Measurements from ENCODE around the gene COL5A1.

The COL5A1 gene

DNA sequence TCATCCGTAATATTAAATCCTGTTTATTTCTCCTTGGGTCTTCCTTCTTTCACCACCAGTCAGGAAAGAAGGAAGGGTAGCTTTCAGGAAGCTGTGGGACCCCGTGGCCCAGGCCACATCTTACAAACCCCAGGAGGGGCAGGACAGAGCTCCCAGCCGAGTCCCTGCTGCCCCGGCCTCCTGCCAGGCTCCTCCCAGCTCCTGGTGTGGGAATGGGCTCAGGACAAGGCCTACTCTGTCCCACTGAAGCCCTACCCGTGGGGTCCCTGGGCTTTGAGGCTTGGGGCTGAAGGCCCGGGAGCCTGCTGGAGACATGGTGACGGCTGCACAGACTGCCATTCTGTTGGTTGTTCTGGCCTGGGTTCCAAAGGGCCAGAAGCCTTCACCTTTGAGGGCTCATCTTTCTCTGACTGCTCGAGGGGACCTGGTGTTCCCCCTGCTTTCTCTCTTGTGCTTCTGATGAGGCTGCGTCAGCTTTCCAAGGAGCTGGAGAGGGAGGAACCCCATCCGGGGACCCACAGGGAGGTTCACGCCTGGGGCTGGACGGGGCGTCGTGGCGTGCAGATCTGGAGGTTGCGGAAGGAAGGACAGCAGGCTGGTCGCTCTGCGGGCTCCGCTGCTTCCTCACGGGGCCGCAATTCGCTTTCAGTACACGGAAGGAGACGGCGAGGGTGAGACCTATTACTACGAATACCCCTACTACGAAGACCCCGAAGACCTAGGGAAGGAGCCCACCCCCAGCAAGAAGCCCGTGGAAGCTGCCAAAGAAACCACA is 86.6 kb downstream of the COL5A1 start:
- no peak for TF ChIP-seq ZFX (IDR thresholded peaks at IDR 0.05)
- TF ChIP-seq, protein P1, sequence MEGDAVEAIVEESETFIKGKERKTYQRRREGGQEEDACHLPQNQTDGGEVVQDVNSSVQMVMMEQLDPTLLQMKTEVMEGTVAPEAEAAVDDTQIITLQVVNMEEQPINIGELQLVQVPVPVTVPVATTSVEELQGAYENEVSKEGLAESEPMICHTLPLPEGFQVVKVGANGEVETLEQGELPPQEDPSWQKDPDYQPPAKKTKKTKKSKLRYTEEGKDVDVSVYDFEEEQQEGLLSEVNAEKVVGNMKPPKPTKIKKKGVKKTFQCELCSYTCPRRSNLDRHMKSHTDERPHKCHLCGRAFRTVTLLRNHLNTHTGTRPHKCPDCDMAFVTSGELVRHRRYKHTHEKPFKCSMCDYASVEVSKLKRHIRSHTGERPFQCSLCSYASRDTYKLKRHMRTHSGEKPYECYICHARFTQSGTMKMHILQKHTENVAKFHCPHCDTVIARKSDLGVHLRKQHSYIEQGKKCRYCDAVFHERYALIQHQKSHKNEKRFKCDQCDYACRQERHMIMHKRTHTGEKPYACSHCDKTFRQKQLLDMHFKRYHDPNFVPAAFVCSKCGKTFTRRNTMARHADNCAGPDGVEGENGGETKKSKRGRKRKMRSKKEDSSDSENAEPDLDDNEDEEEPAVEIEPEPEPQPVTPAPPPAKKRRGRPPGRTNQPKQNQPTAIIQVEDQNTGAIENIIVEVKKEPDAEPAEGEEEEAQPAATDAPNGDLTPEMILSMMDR (conservative IDR thresholded peaks at IDR 0.05) = no peak
- no peak overlapping the region for H3K27ac ChIP-seq

DNA sequence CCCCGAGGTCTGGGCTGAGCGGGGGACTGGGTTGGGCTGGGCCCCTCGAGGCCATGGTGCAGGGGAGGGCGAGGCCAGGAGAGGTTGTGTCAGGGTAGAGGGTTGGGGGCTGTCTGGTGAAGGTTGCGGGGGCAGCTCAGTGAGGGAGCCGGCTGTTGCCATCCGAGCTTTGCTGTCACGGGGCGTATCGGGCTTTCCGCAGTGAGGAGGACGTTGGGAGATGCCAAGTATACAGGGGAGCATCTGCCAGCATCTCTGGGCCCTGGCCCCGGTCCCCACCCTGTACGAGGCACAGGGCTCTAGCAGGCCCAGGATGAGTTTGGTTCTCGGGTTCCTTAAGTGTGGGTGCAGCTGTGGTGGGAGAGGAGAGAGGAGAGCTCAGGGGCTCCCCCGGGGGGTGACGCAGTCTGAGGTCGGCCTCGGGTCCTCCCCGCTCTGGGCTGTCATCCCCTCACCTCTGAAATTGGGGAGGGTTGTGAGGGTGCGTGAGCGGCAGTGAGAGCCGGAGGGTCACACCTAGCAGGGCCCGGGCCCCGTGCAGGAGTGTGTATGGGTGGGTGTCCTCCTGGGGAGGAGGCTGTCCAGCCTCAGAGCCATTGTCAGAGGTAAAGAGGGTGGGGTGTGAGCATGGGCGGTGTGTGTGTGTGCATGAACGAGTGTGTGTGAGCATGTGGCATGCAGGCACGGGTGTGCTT is 87.3 kb downstream of the COL5A1 start:
- H3K27ac ChIP-seq = no peak overlapping the region
- no peak for TF ChIP-seq ZFX (IDR thresholded peaks at IDR 0.05)
- TF ChIP-seq, protein P1 (conservative IDR thresholded peaks at IDR 0.05) = no peak

DNA sequence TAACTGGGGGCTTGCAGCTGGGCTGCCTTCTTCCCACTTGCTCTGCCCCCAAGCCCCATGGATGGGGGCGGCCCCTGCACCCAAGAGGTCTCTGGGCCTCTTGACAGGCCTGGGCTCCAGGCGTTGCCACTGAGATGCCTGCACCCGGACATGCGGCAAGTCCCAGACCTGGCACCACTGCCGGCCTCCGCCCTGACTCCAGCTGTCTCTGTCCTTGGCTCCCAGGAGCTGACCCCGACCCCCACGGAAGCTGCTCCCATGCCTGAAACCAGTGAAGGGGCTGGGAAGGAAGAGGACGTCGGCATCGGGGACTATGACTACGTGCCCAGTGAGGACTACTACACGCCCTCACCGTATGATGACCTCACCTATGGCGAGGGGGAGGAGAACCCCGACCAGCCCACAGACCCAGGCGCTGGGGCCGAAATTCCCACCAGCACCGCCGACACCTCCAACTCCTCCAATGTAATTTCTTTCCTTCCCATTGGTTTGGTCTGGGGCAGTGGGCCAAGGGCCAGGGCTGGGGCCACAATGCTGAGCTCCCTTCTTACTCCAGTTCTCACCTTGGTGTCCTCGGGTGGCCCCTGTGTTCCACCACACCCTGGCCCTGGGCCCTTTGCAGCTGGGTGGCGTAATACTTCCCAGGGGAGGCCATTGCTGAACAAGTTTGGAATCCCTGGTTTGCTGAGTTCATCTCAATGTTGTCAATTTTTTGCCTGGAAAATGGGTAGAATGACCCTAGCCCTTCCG is 88.6 kb downstream of the COL5A1 start:
- no peak for TF ChIP-seq ZFX (IDR thresholded peaks at IDR 0.05)
- TF ChIP-seq, protein P1 (conservative IDR thresholded peaks at IDR 0.05) = no peak

DNA sequence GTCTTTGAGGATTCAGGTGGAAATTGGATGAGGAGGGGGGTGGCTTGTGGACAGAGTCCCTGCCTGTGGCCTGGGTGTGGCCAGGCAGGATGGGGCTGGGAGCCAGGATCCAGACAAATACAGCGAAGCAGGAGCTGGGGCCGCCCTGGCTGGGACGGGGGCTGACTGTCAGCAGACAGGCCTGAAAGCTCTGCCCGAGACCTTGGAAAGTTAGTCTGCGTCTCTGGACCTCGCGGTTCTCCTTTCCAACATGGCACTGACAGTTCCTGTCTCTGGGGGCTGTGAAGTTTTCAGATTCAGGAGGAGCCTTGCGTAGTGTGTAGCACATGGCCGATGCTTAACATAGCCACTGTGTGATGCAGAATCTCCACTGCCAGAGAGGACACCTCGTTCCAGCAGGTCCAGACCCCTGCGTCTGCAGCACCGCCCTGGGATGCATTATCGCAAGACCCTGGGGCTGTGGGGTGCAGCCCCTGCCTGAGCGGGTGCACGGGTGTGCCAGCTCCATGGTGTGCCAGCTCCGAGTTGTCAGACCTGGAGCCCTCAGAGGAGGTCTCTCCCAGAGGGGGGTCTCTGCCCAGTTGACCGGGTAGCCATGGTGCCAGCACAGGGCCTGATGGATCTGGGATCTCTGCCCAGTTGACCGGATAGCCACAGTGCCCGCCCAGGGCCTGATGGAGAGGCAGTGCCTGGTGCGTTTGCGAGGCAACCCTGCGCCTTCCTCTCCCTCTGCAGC is 89.3 kb downstream of the COL5A1 start:
- TF ChIP-seq, protein P1 (conservative IDR thresholded peaks at IDR 0.05) = no peak
- TF ChIP-seq ZFX (IDR thresholded peaks at IDR 0.05) = no peak
- H3K27ac ChIP-seq = no peak overlapping the region

More for the DNA sequence above, 88.6 kb downstream of the COL5A1 start:
- H3K27ac ChIP-seq = no peak overlapping the region

DNA sequence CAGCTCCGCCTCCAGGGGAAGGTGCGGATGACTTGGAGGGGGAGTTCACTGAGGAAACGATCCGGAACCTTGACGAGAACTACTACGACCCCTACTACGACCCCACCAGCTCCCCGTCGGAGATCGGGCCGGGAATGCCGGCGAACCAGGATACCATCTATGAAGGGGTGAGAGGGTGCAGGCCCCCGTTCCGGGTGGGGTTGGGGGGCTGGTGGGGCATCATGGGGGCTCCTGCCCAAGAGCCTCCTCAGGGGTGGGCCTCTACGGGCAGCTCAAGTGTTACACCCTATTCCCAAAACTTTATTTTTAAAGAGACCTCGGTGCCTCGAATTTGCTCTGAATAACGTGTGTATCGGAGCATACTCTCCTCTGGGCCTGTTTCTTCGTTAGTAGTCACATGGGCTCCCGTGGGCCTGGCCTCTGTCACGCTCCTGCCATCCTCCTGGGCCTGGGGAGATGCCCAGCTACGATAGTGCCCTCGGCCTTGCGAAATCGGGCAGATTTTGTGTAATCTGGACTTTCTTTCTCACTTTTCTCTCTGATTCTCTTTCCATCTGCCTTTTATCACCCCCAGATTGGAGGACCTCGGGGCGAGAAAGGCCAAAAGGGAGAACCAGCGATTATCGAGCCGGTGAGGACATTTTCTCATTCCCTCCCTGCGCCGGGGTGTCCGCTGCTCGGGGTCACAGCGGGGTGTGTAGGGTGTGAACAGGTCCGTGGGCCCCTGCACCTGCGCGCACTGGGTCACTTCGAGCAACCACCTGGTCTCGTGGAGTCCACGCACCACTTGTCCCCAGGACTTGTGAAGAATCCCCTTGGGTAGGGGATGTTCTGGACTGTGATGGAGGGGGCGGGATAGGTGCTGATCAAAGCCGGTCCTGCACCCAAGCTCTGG is 90.1 kb downstream of the COL5A1 start:
- TF ChIP-seq, protein P1 (conservative IDR thresholded peaks at IDR 0.05) = no peak
- no peak for TF ChIP-seq ZFX (IDR thresholded peaks at IDR 0.05)
- no peak overlapping the region for H3K27ac ChIP-seq

DNA sequence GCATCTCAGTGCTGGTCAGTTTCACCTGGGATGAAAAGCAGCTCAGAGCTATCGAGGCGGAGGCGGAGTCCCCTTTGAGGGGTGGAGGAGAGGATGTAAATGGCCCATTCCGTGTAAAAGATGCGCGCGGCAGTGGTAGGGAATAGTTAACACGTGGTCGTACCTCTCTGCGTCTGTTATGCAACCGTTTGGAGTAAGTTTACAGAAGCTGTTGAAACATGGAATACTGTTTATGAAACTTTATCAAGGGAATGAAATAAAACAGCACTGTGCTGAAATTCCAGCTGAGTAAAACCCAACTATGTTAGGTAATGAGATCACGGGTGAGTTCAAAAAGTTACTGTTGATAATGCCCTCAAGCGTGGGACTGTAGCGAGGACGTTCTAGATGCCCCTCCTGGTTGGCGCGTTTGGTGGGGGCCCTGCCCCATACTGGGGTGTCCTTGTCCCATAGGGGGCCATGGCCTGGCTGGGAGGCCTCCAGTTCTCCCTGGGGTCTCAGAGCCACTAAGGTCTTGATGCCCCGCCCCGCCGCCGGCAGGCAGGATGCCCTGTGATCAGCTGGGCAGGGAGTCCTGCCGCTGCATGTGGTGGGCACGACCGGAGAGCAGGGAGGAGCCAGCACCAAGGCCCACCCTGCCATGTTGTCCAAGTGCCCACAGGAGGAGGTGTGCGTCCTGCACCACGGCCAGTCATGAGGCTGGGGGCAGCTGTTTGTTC is 90.9 kb downstream of the COL5A1 start:
- no peak for TF ChIP-seq ZFX (IDR thresholded peaks at IDR 0.05)
- TF ChIP-seq, protein P1 (conservative IDR thresholded peaks at IDR 0.05) = no peak
- H3K27ac ChIP-seq = no peak overlapping the region

Data from C4-2B (cell line).